HEK293 (cell line): ENCODE data around the gene DZIP3.

Experiments
- CTCF ChIA-PET: fragments of 350-600 bp; formaldehyde crosslinking; extraction: SDS; loops from one replicate; lab custom pipeline; 2021; ENCODE audit warnings: antibody characterized with exemption; lab: Yijun Ruan, JAX
- POLR2A ChIA-PET: fragments of 300-600 bp; formaldehyde crosslinking; extraction: SDS; loops from one replicate; lab custom pipeline; 2020; ENCODE audit warnings: antibody characterized with exemption, inconsistent platforms; lab: Yijun Ruan, JAX
- H3K27ac ChIP-seq: fragments of 200-500 bp; sonication (Bioruptor generic); 2 replicates; pipeline ENCODE4 v1.5.1; 2014; ENCODE audit warnings: low read depth, low read length, control low read depth, inconsistent platforms; ENCODE audit errors: extremely low read depth
- H3K36me3 ChIP-seq, 2 experiments: fragments of 200-500 bp in 1 of 2; sonication (Bioruptor generic) in 1 of 2; 1 replicate in 1 of 2; 2 replicates in 1 of 2; pipeline ENCODE4 v1.5.1; 2014 to 2017; ENCODE audit warnings: inconsistent platforms in 2 of 2, low read length in 2 of 2; ENCODE audit not compliant: control insufficient read depth in 2 of 2, insufficient read depth in 1 of 2
- H3K4me1 ChIP-seq: fragments of 200-500 bp; sonication (Bioruptor generic); 2 replicates; pipeline ENCODE4 v1.5.1; 2014; ENCODE audit warnings: mild to moderate bottlenecking, low read length, inconsistent platforms; ENCODE audit not compliant: control insufficient read depth, insufficient read depth
- H3K4me3 ChIP-seq: 2 replicates; pipeline ENCODE4 v1.5.1; 2011; ENCODE audit warnings: low read depth, mild to moderate bottlenecking, control low read depth, low read length, moderate library complexity
- H3K9me3 ChIP-seq: fragments of 200-500 bp; sonication (Bioruptor generic); 2 replicates; pipeline ENCODE4 v1.5.1; 2014; ENCODE audit warnings: low read depth, low read length, inconsistent platforms; ENCODE audit not compliant: control insufficient read depth, insufficient read depth
- GLI4 ChIP-seq: fragments of 450-650 bp; formaldehyde crosslinking; IDR thresholded peaks from 2 replicates; pipeline ENCODE4 v1.5.1; 2016; ENCODE audit warnings: missing biosample characterization, missing genetic modification characterization
- GLIS1 ChIP-seq: fragments of 450-650 bp; formaldehyde crosslinking; IDR thresholded peaks from 2 replicates; pipeline ENCODE4 v1.5.1; 2016; ENCODE audit warnings: missing biosample characterization, missing genetic modification characterization
- HOXD13 ChIP-seq: sonication (generic); formaldehyde crosslinking; IDR thresholded peaks from 2 replicates; pipeline ENCODE4 v1.8.0; 2022; ENCODE audit warnings: missing genetic modification reagents, borderline replicate concordance
- KLF9 ChIP-seq: fragments of 450-650 bp; formaldehyde crosslinking; IDR thresholded peaks from 2 replicates; pipeline ENCODE4 v1.5.1; 2016; ENCODE audit warnings: missing biosample characterization, missing genetic modification characterization, low read depth
- MEIS1 ChIP-seq: sonication (generic); formaldehyde crosslinking; IDR thresholded peaks from 2 replicates; pipeline ENCODE4 v1.8.1; 2022; ENCODE audit warnings: missing genetic modification reagents, mild to moderate bottlenecking, borderline replicate concordance
- PRDM2 ChIP-seq: fragments of 450-650 bp; formaldehyde crosslinking; IDR thresholded peaks from 2 replicates; pipeline ENCODE4 v1.5.1; 2016; ENCODE audit warnings: missing biosample characterization, missing genetic modification characterization, borderline replicate concordance
- ZEB2 ChIP-seq: fragments of 450-650 bp; formaldehyde crosslinking; IDR thresholded peaks from 2 replicates; pipeline ENCODE4 v1.5.1; 2016; ENCODE audit warnings: missing biosample characterization, missing genetic modification characterization
- ZNF2 ChIP-seq: fragments of 450-650 bp; formaldehyde crosslinking; IDR thresholded peaks from 2 replicates; pipeline ENCODE4 v1.5.1; 2016; ENCODE audit warnings: missing biosample characterization, missing genetic modification characterization
- ZNF292 ChIP-seq: fragments of 450-650 bp; formaldehyde crosslinking; IDR thresholded peaks from 2 replicates; pipeline ENCODE4 v1.5.1; 2016; ENCODE audit warnings: low read depth, missing biosample characterization, missing genetic modification characterization, borderline replicate concordance
- ZNF302 ChIP-seq: fragments of 450-650 bp; formaldehyde crosslinking; IDR thresholded peaks from 2 replicates; pipeline ENCODE4 v1.5.1; 2016; ENCODE audit warnings: missing biosample characterization, missing genetic modification characterization, low read depth
- ZNF324 ChIP-seq: fragments of 450-650 bp; formaldehyde crosslinking; IDR thresholded peaks from 2 replicates; pipeline ENCODE4 v1.5.1; 2016; ENCODE audit warnings: missing biosample characterization, missing genetic modification characterization
- ZNF37A ChIP-seq: fragments of 450-650 bp; IDR thresholded peaks from 2 replicates; pipeline ENCODE4 v1.5.1; 2018; ENCODE audit warnings: missing biosample characterization, missing genetic modification characterization
- ZNF426 ChIP-seq: fragments of 450-650 bp; formaldehyde crosslinking; IDR thresholded peaks from 2 replicates; pipeline ENCODE4 v1.5.1; 2017; ENCODE audit warnings: missing biosample characterization, missing genetic modification characterization, mild to moderate bottlenecking, inconsistent platforms, moderate library complexity
- ZNF544 ChIP-seq: fragments of 450-650 bp; formaldehyde crosslinking; IDR thresholded peaks from 2 replicates; pipeline ENCODE4 v1.5.0; 2017; ENCODE audit warnings: missing biosample characterization, missing genetic modification characterization
- ZNF654 ChIP-seq: fragments of 450-650 bp; formaldehyde crosslinking; IDR thresholded peaks from 2 replicates; pipeline ENCODE4 v1.5.1; 2016; ENCODE audit warnings: low read depth, missing biosample characterization, missing genetic modification characterization
- ZNF660 ChIP-seq: fragments of 450-650 bp; IDR thresholded peaks from 2 replicates; pipeline ENCODE4 v1.5.1; 2018; ENCODE audit warnings: missing biosample characterization, mild to moderate bottlenecking, missing genetic modification characterization
- ZNF777 ChIP-seq: fragments of 450-650 bp; formaldehyde crosslinking; IDR thresholded peaks from 2 replicates; pipeline ENCODE4 v1.5.1; 2017; ENCODE audit warnings: missing biosample characterization, missing genetic modification characterization, borderline replicate concordance
- ZNF843 ChIP-seq: fragments of 450-650 bp; formaldehyde crosslinking; IDR thresholded peaks from 2 replicates; pipeline ENCODE4 v1.5.1; 2016; ENCODE audit warnings: missing biosample characterization, missing genetic modification characterization
- ZSCAN23 ChIP-seq: fragments of 450-650 bp; formaldehyde crosslinking; IDR thresholded peaks from 2 replicates; pipeline ENCODE4 v1.5.1; 2016; ENCODE audit warnings: missing biosample characterization, missing genetic modification characterization
- TF ChIP-seq, protein P1 (sequence below): fragments of 450-650 bp; formaldehyde crosslinking; conservative IDR thresholded peaks from 2 replicates; pipeline ENCODE4 v1.5.1; 2016; ENCODE audit warnings: low read depth, missing biosample characterization, missing genetic modification characterization
- TF ChIP-seq, protein P2 (sequence below): fragments of 450-650 bp; formaldehyde crosslinking; IDR thresholded peaks from 2 replicates; pipeline ENCODE4 v1.5.1; 2016; ENCODE audit warnings: missing biosample characterization, missing genetic modification characterization, low read depth

Gene DZIP3

GRCh38 chr3:108728105-108728504 lies 138.6 kb downstream of the DZIP3 start (continued):
- TF ChIP-seq, protein P1, sequence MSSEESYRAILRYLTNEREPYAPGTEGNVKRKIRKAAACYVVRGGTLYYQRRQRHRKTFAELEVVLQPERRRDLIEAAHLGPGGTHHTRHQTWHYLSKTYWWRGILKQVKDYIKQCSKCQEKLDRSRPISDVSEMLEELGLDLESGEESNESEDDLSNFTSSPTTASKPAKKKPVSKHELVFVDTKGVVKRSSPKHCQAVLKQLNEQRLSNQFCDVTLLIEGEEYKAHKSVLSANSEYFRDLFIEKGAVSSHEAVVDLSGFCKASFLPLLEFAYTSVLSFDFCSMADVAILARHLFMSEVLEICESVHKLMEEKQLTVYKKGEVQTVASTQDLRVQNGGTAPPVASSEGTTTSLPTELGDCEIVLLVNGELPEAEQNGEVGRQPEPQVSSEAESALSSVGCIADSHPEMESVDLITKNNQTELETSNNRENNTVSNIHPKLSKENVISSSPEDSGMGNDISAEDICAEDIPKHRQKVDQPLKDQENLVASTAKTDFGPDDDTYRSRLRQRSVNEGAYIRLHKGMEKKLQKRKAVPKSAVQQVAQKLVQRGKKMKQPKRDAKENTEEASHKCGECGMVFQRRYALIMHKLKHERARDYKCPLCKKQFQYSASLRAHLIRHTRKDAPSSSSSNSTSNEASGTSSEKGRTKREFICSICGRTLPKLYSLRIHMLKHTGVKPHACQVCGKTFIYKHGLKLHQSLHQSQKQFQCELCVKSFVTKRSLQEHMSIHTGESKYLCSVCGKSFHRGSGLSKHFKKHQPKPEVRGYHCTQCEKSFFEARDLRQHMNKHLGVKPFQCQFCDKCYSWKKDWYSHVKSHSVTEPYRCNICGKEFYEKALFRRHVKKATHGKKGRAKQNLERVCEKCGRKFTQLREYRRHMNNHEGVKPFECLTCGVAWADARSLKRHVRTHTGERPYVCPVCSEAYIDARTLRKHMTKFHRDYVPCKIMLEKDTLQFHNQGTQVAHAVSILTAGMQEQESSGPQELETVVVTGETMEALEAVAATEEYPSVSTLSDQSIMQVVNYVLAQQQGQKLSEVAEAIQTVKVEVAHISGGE (tag by site-specific recombination): no peak

DNA sequence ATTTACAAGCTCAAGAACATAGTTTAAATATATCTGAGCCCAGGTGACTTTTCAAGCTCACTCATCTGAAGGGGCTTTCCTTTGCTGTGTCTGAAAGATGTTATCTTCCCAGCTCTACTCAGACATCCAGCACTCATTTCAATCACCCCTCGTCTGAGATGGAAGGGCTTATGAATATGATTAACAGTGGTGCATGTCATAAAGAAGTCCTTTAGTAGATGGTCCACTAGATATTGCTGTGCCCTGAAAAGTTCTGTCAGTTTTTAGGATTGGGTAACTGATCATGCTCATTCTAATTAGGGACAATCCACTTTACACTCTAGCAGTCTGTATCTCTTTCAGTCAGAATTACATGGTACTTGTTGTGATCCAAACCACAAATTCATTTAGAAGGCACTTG lies 139.4 kb downstream of the DZIP3 start:
- ChIA-PET CTCF (no interaction called here), POLR2A (no interaction called here)
- Histone ChIP-seq H3K4me3 (no peak overlapping the region), H3K9me3 (no peaks in the 10 kb centered on the region), H3K27ac (no peak overlapping the region), H3K4me1 (no peaks in the 10 kb centered on the region), H3K36me3 (no peaks in the 10 kb centered on the region)
- TF ChIP-seq HOXD13: no peak
- TF ChIP-seq MEIS1 (CRISPR knock-in tag): no peak
- no peak for TF ChIP-seq ZNF654 (tag by site-specific recombination)
- TF ChIP-seq ZNF292 (tag by site-specific recombination): no peak
- no peak for TF ChIP-seq ZEB2 (tag by site-specific recombination)
- TF ChIP-seq ZNF843 (tag by site-specific recombination): no peak
- TF ChIP-seq ZNF302 (tag by site-specific recombination): no peak
- no peak for TF ChIP-seq ZNF660 (tag by site-specific recombination)
- no peak for TF ChIP-seq ZSCAN23 (tag by site-specific recombination)
- TF ChIP-seq KLF9 (tag by site-specific recombination): no peak
- TF ChIP-seq ZNF37A (tag by site-specific recombination): no peak
- no peak for TF ChIP-seq ZNF2 (tag by site-specific recombination)
- no peak for TF ChIP-seq GLIS1
- TF ChIP-seq PRDM2: no peak
- TF ChIP-seq, protein P2, sequence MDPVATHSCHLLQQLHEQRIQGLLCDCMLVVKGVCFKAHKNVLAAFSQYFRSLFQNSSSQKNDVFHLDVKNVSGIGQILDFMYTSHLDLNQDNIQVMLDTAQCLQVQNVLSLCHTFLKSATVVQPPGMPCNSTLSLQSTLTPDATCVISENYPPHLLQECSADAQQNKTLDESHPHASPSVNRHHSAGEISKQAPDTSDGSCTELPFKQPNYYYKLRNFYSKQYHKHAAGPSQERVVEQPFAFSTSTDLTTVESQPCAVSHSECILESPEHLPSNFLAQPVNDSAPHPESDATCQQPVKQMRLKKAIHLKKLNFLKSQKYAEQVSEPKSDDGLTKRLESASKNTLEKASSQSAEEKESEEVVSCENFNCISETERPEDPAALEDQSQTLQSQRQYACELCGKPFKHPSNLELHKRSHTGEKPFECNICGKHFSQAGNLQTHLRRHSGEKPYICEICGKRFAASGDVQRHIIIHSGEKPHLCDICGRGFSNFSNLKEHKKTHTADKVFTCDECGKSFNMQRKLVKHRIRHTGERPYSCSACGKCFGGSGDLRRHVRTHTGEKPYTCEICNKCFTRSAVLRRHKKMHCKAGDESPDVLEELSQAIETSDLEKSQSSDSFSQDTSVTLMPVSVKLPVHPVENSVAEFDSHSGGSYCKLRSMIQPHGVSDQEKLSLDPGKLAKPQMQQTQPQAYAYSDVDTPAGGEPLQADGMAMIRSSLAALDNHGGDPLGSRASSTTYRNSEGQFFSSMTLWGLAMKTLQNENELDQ: no peak
- TF ChIP-seq GLI4 (tag by site-specific recombination): no peak
- no peak for TF ChIP-seq ZNF426 (tag by site-specific recombination)
- no peak for TF ChIP-seq ZNF324 (tag by site-specific recombination)
- TF ChIP-seq ZNF544: no peak
- no peak for TF ChIP-seq ZNF777 (tag by site-specific recombination)
